A549 treated with CpdA at 1 μM for 4 hours (cell line): ENCODE measurements around the gene AP5B1. TPM values are rescaled to one million over a fixed set of nuclear protein-coding genes. Genes with fewer than 3 reads are reported as not detected.

ENCODE experiments used
- total RNA-seq: library from RNA; stranded (reverse); fragments of 200-300 nt; extraction: Qiagen RNA extraction; gene quantifications from 5 replicates; pipeline ENCODE4 v1.2.3, GENCODE V29; 2022; ENCODE audit warnings: low read depth

The AP5B1 gene
- total RNA-seq: 8.6 to 13.0 TPM (median 11.2 TPM) in 5 replicates

GRCh38 chr11:65780770-65781151 is at the start of gene AP5B1:
Gene AP5B1, minus strand, starts transcription at chr11:65780976. Its CDS starts 385 bp downstream, at chr11:65780591.

GRCh38 chr11:65786786-65787636 is 6.2 kb upstream of the AP5B1 start, which contains the start of gene OVOL1:
Gene OVOL1, plus strand, starts transcription at chr11:65787063. Its CDS starts 311 bp downstream, at chr11:65787374.

Other genes starting within 250 kb of the AP5B1 start
- gene LTBP3, start 222.6 kb downstream of the AP5B1 start, total RNA-seq: 98.2 to 144 TPM (median 118 TPM) in 5 replicates
- 70.0 to 81.9 TPM (median 77.0 TPM) in 5 replicates for gene ZNRD2, start 210.5 kb downstream of the AP5B1 start, total RNA-seq
- 25.5 to 56.2 TPM (median 53.5 TPM) in 5 replicates for gene FAM89B, start 208.4 kb downstream of the AP5B1 start, total RNA-seq
- gene EHBP1L1, start 204.9 kb downstream of the AP5B1 start, total RNA-seq: 30.8 to 48.3 TPM (median 46.0 TPM) in 5 replicates
- gene KCNK7, start 185.2 kb downstream of the AP5B1 start, total RNA-seq: 0.45 to 1.1 TPM (median 0.59 TPM) in 5 replicates
- 36.8 to 60.0 TPM (median 53.5 TPM) in 5 replicates for gene MAP3K11, start 166.8 kb downstream of the AP5B1 start, total RNA-seq
- 28.5 to 41.2 TPM (median 36.9 TPM) in 5 replicates for gene PCNX3, start 165.2 kb downstream of the AP5B1 start, total RNA-seq
- gene SIPA1, start 142.9 kb downstream of the AP5B1 start, total RNA-seq: 8.2 to 22.4 TPM (median 21.4 TPM) in 5 replicates
- gene RELA, start 118.1 kb downstream of the AP5B1 start, total RNA-seq: 66.9 to 84.3 TPM (median 79.5 TPM) in 5 replicates
- 38.5 to 51.3 TPM (median 50.2 TPM) in 5 replicates for gene KAT5, start 68.7 kb downstream of the AP5B1 start, total RNA-seq
- gene RNASEH2C, start 60.2 kb downstream of the AP5B1 start, total RNA-seq: 32.5 to 54.6 TPM (median 48.4 TPM) in 5 replicates
- gene OVOL1, start 6.1 kb upstream of the AP5B1 start, total RNA-seq: 0.02 to 0.08 TPM (median 0.06 TPM) in 3 of 5 replicates, not detected in the others
- gene SNX32, start 53.0 kb upstream of the AP5B1 start, total RNA-seq: 0.05 to 0.19 TPM (median 0.07 TPM) in 4 of 5 replicates, not detected in the other
- gene CFL1, start 77.2 kb upstream of the AP5B1 start, total RNA-seq: 1,786 to 2,400 TPM (median 2,293 TPM) in 5 replicates
- 25.0 to 36.6 TPM (median 33.2 TPM) in 5 replicates for gene MUS81, start 79.5 kb upstream of the AP5B1 start, total RNA-seq
- gene EFEMP2, start 91.8 kb upstream of the AP5B1 start, total RNA-seq: 0.71 to 1.1 TPM (median 0.85 TPM) in 5 replicates
- 0.10 TPM in 1 of 5 replicates, not detected in the others for gene CTSW, start 98.9 kb upstream of the AP5B1 start, total RNA-seq
- gene FIBP, start 107.5 kb upstream of the AP5B1 start, total RNA-seq: 71.9 to 92.3 TPM (median 85.6 TPM) in 5 replicates
- 27.2 to 52.3 TPM (median 48.0 TPM) in 5 replicates for gene CCDC85B, start 109.7 kb upstream of the AP5B1 start, total RNA-seq
- gene FOSL1, start 119.4 kb upstream of the AP5B1 start, total RNA-seq: 165 to 273 TPM (median 211 TPM) in 5 replicates
- gene C11orf68, start 138.1 kb upstream of the AP5B1 start, total RNA-seq: 45.7 to 71.2 TPM (median 65.8 TPM) in 5 replicates
- gene DRAP1, start 138.4 kb upstream of the AP5B1 start, total RNA-seq: 191 to 310 TPM (median 242 TPM) in 5 replicates
- gene TSGA10IP, start 164.5 kb upstream of the AP5B1 start, total RNA-seq: not detected in 5 replicates
- gene SART1, start 180.8 kb upstream of the AP5B1 start, total RNA-seq: 50.0 to 74.0 TPM (median 63.2 TPM) in 5 replicates
- gene EIF1AD, start 221.2 kb upstream of the AP5B1 start, total RNA-seq: 37.6 to 53.5 TPM (median 39.8 TPM) in 5 replicates
- 373 to 502 TPM (median 480 TPM) in 5 replicates for gene BANF1, start 221.5 kb upstream of the AP5B1 start, total RNA-seq
- gene CST6, start 231.0 kb upstream of the AP5B1 start, total RNA-seq: not detected in 5 replicates
- gene CATSPER1, start 245.5 kb upstream of the AP5B1 start, total RNA-seq: 1.2 to 2.0 TPM (median 1.3 TPM) in 5 replicates